Suppressor macrophage (primary cell): ENCODE measurements around the gene WDR54.
"Not testable (repeated sequence)": the region's sequence is repeated elsewhere in the genome, so short reads cannot be mapped to it uniquely, and the experiment has no call there.

Source experiments
- DNase-seq, 4 experiments: peaks; one replicate each; pipeline ENCODE4 v3.0.0-alpha.2; 2020 to 2022

The WDR54 gene

DNA sequence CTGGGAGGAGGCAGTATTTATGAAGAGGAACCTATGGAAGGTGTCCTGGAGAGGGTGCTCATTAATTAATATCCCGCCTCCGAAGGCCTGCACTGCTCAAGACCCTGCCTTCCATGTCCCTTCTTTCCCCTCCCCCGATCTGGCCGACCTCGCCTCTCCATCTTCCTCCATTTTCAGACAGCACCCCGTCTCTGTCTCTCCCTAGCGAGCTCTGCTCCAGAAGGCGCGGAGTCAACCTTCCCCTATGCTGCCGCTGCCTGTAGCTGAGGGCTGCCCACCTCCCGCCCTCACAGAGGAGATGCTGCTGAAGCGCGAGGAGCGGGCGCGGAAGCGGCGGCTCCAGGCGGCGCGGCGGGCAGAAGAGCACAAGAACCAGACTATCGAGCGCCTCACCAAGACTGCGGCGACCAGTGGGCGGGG, 35.6 kb downstream of the WDR54 start:
- DNase-seq = peak in 1 of 4 experiments; percentile 43

DNA sequence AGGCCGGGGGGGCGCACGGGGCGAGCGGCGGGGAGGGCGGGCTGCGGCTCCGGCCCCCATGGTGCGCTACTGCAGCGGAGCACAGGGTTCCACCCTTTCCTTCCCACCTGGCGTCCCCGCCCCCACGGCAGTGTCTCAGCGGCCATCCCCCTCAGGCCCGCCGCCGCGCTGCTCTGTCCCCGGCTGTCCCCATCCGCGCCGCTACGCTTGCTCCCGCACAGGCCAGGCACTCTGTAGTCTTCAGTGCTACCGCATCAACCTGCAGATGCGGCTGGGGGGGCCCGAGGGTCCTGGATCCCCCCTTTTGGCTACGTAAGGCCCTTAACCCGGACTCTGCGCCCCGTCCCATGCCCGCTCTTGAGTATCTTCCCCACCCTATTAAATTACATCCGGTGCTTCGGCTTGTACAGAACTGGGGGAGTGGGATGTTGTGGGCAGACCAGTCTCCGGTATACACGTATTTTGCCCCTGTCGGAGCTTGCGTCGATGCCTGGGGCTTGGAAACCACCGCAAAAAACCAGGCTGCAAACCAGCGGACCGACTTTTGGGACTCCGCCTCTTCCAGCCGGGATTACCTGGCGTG, 36.1 kb downstream of the WDR54 start:
- DNase-seq = peak in 2 of 4 experiments; percentile 36 to 62

DNA sequence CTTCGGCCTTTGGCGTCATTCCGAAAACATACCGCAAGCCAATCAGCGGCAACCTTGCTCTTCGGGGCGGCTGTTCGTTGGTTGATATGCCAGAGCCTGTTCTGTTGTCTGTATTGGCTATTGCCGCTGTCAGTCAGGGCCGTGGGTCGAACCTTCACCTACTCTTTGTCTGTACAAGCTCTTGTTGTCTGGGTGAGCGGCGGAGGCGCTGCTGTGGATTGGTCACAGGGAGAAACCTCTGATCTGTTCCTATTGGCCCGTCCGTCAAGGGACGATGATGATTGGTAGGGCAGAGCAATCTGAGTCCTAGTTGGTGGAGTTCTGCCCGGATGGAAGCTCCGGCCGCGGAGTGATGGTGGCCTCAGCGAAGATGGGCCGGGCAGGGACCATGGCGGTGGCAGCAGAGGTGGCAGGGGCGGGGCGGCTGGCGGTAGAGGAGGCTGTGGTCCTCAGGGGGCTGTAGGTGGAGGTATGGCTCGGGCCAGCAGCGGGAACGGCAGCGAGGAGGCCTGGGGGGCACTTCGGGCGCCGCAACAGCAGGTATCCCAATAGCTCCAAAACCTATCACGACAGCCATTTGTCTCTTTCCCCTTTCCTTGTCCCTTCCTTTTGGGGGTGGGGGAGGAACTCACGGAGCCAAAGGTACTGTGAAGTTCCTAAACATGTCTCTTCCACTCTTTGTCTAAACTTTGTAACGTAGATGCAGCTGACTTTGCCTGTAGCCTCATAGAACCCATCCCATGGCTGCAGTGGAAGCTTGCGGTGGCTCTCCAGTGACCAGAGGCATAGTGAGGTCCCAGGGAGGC, 36.8 kb downstream of the WDR54 start, which contains the start of gene WBP1:
Gene WBP1 (plus strand): TSS at position 307 of the 806 bp plus-strand sequence. CDS start 165 bp downstream, at position 472.
- peak; percentile 99 to 100 (median 100) for DNase-seq

DNA sequence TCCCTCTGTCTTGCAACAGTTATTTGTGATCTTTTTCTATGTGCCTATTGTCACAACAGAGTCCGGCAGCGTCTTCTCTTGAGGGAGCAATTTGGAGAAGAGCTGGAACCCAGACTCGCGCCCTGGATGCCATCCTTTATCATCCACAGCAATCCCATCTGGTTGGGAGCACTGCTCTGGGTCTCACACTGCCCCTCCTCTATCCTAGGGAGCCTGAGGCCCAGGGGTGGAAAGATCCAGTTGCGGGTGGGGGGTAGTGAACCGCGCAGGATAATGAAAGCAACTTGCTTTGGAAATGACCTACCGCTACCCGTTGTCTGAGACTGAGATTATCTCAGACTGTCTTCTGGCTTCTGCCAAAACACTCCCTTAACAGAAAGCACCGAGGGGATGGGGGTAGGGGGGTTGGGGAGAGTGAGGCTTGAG, 37.4 kb downstream of the WDR54 start:
- no peak for DNase-seq

DNA sequence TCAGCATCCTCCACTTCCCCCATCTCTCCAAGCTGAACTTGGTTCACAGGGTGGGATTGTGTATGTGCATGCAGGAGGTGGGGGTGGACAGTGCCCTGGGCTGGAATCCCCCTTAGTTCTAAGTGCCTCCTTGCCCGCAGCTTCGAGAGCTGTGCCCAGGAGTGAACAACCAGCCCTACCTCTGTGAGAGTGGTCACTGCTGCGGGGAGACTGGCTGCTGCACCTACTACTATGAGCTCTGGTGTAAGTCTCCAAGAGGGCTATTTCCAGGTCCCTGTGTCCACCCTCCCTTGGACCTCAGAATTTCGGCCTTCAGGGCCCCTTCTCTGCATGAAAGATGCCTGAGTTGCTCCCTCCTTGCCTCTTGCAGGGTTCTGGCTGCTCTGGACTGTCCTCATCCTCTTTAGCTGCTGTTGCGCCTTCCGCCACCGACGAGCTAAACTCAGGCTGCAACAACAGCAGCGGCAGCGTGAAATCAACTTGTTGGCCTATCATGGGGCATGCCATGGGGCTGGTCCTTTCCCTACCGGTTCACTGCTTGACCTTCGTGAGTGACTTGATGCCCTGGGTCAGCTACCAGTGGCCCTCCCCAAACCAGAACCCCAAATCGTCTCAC, 38.1 kb downstream of the WDR54 start:
- DNase-seq = not testable (repeated sequence)

DNA sequence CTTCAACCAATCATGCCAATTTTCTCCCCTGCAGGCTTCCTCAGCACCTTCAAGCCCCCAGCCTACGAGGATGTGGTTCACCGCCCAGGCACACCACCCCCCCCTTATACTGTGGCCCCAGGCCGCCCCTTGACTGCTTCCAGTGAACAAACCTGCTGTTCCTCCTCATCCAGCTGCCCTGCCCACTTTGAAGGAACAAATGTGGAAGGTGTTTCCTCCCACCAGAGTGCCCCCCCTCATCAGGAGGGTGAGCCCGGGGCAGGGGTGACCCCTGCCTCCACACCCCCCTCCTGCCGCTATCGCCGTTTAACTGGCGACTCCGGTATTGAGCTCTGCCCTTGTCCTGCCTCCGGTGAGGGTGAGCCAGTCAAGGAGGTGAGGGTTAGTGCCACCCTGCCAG, 38.7 kb downstream of the WDR54 start:
- not testable (repeated sequence) for DNase-seq

DNA sequence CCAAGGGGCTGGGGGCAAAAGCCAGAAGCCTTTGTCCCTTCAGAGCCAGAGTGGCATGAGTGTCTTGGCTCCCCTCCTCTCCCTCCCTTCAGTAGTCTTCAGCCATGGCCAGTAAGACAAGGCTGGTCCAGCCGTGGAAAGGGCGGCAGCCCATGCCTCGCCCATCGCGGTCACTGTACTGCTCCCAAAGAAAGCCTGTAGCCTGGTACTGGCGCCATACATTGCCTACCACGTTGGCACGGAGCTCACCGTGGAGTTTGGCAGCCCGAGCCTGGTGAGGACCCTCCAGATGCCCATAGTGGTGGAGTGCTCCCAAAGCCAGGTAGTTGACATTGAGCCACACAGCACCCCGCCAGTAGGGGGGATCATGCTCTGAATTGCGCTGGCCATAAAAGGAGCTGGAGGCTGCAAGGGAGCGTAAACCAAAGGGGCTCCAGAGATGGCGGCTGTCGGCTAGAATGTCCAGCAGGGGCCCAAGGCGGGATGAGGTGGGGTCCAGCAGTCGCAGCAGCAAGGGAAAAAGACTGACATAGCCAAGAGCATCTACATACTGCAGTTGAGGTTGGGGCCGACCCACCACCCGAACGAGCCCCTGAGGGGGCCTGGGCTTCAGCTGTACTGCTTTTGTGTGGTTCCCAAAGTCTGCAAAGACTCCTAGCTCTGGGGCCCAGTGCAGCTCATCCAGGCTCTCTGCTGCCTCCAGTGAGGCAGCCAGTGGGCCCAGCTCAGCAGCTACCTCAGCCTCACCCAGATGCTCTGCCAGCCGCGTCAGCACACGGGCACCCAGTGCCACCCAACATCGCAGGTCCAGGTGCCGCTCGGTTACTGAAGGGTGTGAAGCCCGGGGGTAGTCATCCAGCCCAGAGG, 39.9 kb downstream of the WDR54 start:
- no peak for DNase-seq

DNA sequence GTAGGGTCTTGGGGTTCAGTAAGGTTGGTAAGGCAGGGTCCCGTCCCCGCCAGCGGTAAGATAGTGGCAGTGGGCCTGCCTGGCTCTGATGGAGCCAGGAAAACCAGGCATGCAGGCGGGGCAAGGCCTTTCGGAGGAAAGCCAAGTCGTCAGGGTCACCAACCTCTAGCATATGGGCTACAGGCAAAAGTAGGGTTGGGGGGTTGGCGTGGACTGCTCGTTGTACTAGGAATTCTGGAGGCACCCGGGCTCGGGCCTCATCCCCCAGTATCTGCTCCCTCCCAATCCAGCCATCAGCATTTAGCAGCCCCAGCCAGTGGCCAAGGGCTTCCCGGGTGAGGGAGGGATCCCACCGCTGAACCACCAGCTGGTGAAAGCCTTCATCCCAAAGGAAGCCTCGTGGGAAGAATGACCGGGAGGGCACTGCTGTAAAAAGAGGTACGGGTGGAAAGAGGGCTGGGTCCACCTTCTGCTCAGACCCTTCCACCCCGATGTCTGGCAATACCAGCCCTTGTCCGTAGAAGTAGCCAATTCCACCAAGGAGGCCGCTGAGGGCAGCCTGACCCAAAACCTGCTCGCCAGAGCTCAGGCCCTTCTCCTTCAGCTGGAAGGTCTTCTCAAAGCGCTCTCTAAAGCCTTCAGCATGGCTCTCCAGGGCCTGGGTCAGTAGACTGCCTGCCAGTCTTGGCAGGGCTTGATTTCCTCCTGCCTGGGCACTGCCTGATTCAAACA, 40.7 kb downstream of the WDR54 start:
- no peak for DNase-seq

DNA sequence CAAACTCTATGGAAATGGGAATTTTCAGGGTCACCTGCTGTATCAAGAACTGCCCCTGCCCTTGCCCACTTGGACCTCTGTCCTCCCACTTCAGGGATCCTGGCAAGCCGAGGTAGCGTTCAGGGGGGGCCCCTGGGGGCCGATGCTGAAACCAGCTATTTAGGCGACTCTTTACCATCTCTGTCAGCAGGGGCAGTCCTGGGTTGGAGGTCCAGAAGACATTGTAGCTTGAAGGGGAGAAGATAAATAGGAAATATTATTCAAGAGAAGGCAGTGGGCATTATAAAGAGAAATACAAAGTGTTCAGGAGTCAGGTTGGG, 41.2 kb downstream of the WDR54 start:
- no peak for DNase-seq

DNA sequence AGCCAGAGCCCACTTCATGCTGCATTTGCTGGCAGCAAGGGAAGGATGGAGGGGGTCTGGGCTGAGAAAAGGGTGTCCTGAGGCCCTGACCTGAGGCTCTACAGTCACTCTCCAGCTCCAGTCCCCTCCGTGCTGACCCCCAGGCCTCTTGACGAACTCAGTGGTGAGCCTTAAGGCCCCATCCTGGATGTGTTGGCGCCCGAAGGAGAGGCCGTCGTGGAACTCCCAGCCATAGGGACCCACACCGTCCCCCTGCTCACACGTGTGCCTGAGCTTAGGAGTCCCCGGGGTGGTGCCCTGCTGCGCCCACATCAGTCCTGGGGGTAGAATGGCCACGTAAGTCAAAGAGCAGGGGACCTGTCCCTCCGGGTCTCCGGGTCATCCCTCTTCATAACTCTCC, 42.9 kb downstream of the WDR54 start:
- DNase-seq = no peak

DNA sequence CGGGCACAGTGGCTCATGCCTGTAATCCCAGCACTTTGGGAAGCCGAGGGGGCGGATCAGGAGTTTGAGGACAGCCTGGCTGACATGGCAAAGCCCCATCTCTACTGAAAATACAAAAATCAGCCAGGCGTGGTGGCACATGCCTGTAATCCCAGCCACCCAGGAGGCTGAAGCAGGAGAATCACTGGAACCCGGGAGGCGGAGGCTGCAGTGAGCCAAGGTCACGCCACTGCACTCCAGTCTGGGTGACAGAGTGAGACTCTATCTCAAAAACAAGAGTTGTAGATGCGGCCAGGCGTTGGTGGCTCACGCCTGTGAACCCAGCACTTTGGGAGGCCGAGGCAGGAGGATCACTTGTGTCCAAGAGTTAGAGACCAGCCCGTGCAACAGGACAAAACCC, 49.2 kb downstream of the WDR54 start:
- DNase-seq = not testable (repeated sequence)

DNA sequence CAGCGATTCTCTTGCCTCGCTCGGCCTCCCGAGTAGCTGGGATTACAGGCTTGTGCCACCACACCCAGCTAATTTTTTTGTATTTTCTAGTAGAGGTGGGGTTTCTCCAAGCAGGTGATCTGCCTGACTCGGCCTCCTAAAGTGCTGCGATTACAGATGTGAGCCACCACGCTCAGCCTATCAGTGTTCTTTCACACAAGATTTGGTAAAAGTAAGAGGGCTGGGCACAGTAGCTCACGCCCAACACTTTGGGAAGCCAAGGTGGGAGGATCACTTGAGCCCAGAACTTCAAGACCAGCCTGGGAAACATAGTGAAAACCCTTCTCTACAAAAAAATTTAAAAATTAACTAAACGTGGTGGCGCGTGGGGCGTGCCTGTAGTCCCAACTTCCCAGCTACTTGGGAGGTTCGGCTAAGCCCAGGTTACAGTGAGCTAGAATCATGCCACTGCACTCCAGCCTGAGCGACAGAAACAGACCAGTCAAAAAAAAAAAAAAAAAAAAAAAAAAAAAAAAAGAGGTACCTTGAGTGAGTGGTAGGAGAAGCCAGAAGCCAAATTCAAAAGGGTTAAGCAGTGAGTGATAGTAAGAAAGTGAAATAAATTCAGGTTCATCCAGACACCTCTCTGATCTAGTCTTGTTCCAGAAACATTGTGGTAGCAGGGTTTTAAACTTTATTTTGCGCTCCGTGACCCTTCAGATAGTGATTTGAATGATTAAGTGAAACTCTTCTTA, 50.0 kb downstream of the WDR54 start:
- DNase-seq = peak in 1 of 4 experiments; percentile 6

DNA sequence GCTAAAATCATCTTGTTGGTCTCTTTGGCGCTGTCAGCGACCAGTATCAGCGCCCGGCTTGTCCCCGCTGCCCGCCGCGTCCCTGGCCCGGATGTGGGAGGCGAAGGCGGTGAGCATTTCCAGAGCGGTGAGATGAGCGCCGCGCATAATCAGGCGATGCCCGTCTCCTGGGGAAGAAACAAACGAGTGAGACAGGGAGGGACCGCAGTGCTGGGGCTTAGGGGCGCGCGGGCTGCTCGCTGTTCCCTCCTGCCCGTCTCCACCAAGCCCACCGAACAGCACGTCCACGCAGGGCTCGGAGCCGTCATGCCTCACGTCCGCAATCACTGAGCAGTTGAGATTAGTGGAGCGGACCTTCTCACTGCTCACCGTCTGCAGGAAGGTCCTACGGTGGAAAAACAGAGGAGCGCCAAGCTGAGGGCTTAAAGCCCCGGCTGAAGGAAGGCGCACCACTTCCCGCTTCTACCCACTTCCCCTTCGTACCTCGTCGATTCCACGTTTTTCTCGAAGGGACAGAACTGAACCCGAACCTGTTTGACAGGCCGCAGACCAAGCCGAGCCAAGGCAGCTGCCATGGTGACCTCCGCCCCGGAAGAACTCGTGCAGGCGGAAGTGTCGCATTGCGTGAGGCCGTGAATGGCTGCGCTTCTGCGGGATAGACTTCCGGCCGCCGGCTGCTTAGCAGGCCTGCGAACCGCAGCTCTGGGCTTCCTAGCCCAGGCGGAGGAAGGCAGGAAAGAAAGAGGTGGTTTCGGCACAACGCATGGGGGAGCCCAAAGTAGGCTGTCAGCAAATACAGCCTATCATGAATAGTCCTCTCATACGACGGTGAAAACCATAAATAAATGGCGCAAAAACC, 50.8 kb downstream of the WDR54 start, which contains the start of gene MRPL53:
Gene MRPL53 (minus strand): TSS at position 595 of the 859 bp plus-strand sequence. CDS start 20 bp downstream, at position 575.
- peak; percentile 96 to 98 (median 96) for DNase-seq

DNA sequence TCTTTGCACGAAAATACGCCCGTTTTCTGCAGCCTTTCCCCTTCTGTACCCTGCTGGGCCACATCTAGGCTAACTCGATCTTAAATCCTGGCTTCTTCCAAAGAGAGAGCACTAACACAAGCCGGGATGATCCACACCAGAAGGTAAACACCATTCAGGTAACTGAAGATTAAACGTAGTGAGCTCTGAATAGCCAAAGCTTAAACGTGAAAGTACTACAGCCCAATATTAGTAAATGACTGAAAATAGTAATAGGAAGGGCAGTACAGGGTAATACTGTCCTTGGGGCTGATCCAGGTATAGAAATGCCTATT, 51.4 kb downstream of the WDR54 start:
- no peak for DNase-seq

DNA sequence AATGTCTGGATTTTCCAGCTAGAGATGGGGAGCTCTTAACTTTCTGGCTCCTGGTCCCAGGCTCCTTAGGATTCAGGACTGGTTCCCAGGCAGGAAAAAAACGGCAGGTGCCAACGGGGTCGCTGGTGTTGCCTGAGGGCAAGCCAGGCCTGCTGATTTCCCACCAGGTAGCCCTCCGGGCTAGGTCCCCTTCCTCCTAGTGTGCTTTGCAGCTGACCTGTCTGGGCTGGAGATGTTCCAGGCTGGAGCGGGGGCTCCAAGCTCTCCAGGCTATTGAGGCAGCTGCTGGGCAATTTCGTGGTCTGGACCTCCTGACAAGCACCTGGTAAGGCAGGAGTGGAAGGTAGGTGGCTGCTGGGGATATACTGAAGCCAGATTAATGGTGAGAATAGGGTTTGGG, 53.0 kb downstream of the WDR54 start:
- no peak for DNase-seq

DNA sequence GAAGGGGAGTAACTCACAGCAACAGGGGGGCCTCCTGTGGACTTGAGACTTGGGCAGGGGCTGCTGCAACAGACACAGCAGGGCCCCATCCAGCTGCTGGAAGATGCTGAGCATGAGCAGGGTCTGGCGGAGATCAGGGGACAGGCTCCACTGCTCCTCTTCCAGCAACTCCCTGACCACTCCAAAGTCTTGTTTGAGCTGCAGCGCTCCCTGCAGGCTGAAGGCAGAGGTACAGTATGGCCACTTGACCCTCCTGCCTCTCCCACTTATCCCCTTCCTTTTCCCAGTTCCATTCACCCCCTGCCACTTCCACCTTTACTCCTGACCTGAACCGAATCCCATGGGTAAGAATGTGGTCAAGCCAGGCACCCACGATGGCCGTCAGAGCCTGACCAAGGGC, 53.4 kb downstream of the WDR54 start:
- peak in 1 of 4 experiments; percentile 19 for DNase-seq
